C4-2B (cell line): ENCODE data around the gene PSMB5.

Experiments
- H3K27ac ChIP-seq: fragments of 450-650 bp; 2 replicates; pipeline ENCODE4 v1.5.1; 2017
- CTCF ChIP-seq: fragments of 450-650 bp; conservative IDR thresholded peaks from 2 replicates; pipeline ENCODE4 v1.5.1; 2017; ENCODE audit warnings: mild to moderate bottlenecking
- ZFX ChIP-seq: fragments of 450-650 bp; IDR thresholded peaks from 2 replicates; pipeline ENCODE4 v1.6.1; 2017

PSMB5 gene

GRCh38 chr14:23025151-23025814 lies 9.4 kb downstream of the PSMB5 start:
- TF ChIP-seq ZFX, result no peak
- TF ChIP-seq CTCF, result no peak
- H3K27ac ChIP-seq, result no peak overlapping the region

- TF ChIP-seq ZFX (no peak), CTCF (no peak)
- H3K27ac ChIP-seq, result no peak overlapping the region
These were observed 10.1 kb downstream of the PSMB5 start for GRCh38 chr14:23024612-23025075.

GRCh38 chr14:23023795-23024152 lies 10.9 kb downstream of the PSMB5 start:
- no peak for TF ChIP-seq CTCF
- TF ChIP-seq ZFX, result no peak
- H3K27ac ChIP-seq, result no peak overlapping the region

GRCh38 chr14:23023022-23023794 lies 11.5 kb downstream of the PSMB5 start:
- TF ChIP-seq ZFX (no peak), CTCF (no peak)
- H3K27ac ChIP-seq, result no peak overlapping the region

GRCh38 chr14:23021889-23022442 lies 12.7 kb downstream of the PSMB5 start:
- no peak for TF ChIP-seq ZFX
- TF ChIP-seq CTCF, result no peak
- H3K27ac ChIP-seq, result no peak overlapping the region

- TF ChIP-seq CTCF, result no peak
- no peak for TF ChIP-seq ZFX
- no peak overlapping the region for H3K27ac ChIP-seq
These were observed 13.3 kb downstream of the PSMB5 start for GRCh38 chr14:23021434-23021833.
